Vagina (tissue), 2 donors: ENCODE results near the gene DAB2.

Source experiments
- CTCF ChIP-seq, 3 experiments: fragments of 450-650 bp in 2 of 3; fragments of 200-600 bp in 1 of 3; sonication (generic) in 1 of 3; IDR thresholded peaks; one replicate each; pipeline ENCODE4 v1.5.1; 2017 to 2019; ENCODE audit warnings: antibody characterized with exemption in 3 of 3, mild to moderate bottlenecking in 2 of 3, moderate library complexity in 2 of 3
- POLR2A ChIP-seq, 2 donors: fragments of 450-650 bp; IDR thresholded peaks; one replicate each; pipeline ENCODE4 v1.6.1; 2017; ENCODE audit warnings: antibody characterized with exemption in 2 of 2, mild to moderate bottlenecking in 2 of 2, moderate library complexity in 2 of 2
- POLR2AphosphoS5 ChIP-seq, 2 donors: sonication (generic); formaldehyde crosslinking; IDR thresholded peaks; one replicate each; pipeline ENCODE4 v1.9.0; 2017; ENCODE audit warnings: antibody characterized with exemption in 2 of 2, mild to moderate bottlenecking in 2 of 2, low read depth in 1 of 2; ENCODE audit not compliant: insufficient read depth in 1 of 2

- TF ChIP-seq CTCF (IDR thresholded peaks at IDR 0.05) (no peak), POLR2A (IDR thresholded peaks at IDR 0.05) (no peak), POLR2AphosphoS5 (IDR thresholded peaks at IDR 0.05; ENCODE audit: insufficient read depth in 1 of 2, low read depth in 1 of 2) (no peak)
Observed at GRCh38 chr5:39387293-39387692, 37.5 kb downstream of the DAB2 start.
